ENCODE measurements around the gene PRRG2. TPM values are rescaled to one million over a fixed set of nuclear protein-coding genes. Genes with fewer than 3 reads are reported as not detected.

Gene PRRG2
- total and polyA plus RNA-seq, 10 of the 15 experiments (the other 5 are each of a cell fraction or from before 2014, with no cell fraction given), result 0.09 to 2.1 (median 0.86) TPM

DNA sequence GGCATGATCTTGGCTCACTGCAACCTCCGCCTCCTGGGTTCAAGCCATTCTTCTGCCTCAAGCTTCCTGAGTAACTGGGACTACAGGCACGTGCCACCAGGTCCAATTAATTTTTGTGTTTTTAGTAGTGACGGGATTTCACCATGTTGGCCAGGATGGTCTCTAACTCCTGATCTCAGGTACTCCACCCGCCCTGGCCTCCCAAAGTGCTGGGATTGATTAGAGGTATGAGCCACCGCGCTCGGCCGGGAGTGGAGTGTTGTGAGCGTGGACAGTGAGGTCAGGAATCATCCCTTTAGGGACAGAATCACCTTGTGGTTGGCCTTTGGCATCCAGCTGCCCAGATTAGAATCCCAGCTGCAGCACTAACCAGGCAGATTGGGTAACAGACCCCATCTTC lies 48.5 kb downstream of the PRRG2 start:
- no peak for FAIRE-seq
- H3K27ac ChIP-seq (ENCODE audit: control insufficient read depth, insufficient read depth), result no peak overlapping the region
- ChIA-PET RAD21 (ENCODE audit: unreplicated experiment) (interaction anchor here (1.4 kb wide), 1 partner anchor 11 kb away, joined by 5 read pairs; the partner anchor contains the start of gene RRAS), SMC1A (ENCODE audit: uncharacterized antibody, unreplicated experiment) (interaction anchor here (0.7 kb wide), 1 partner anchor 49 kb away, joined by 3 read pairs; no protein-coding TSS in a partner anchor), POLR2A (interaction anchor here (0.8 kb wide), 1 partner anchor 46 kb away, joined by 7 read pairs; no protein-coding TSS in a partner anchor), CTCF (no interaction called here)
- no peak overlapping the region for H2AFZ ChIP-seq (ENCODE audit: control insufficient read depth, low read depth, low read length)
- in situ Hi-C loops (cut with MboI) (no loop called here), intact Hi-C loops (cut with micrococcal nuclease; ENCODE audit: unreplicated experiment) (no loop called here)
- no peaks in the 10 kb centered on the region for H3K4me1 ChIP-seq (ENCODE audit: control insufficient read depth, insufficient read depth, low read length)
- no peak overlapping the region for H3K4me3 ChIP-seq
- no peak overlapping the region for H3K9ac ChIP-seq (ENCODE audit: control insufficient read depth, insufficient read depth, low read length)
- no peak for ATAC-seq
- no peaks in the 10 kb centered on the region for H3K27me3 ChIP-seq (replicated peaks in 1 of 2; ENCODE audit: control insufficient read depth in 2 of 2, insufficient read depth in 2 of 2, low read length in 1 of 2)
- BruUV-seq (replicated peaks), result no TSS peak
- no peaks in the 10 kb centered on the region for H4K20me1 ChIP-seq (ENCODE audit: control insufficient read depth, insufficient read depth)
- peaks cover 2 to 6% of the 10 kb centered on the region in 2 experiments; a peak in 2 of 4 replicates for H3K36me3 ChIP-seq (ENCODE audit: control insufficient read depth in 2 of 2, insufficient read depth in 2 of 2, low read length in 1 of 2)
- no peak for DNase-seq (ENCODE audit: low read depth, low spot score)
- no peaks in the 10 kb centered on the region for H3K79me2 ChIP-seq (ENCODE audit: control insufficient read depth, insufficient read depth, low read length)
- H3K4me2 ChIP-seq (ENCODE audit: control insufficient read depth, insufficient read depth), result no peak overlapping the region
- WGBS (ENCODE audit: insufficient coverage, insufficient replicate concordance, low lambda C conversion rate, missing lambda C conversion rate), result 100% methylated on average over 9 of the region's 9 CpGs
- H3K9me3 ChIP-seq (replicated peaks; ENCODE audit: control insufficient read depth, insufficient read depth, low read length), result no peaks in the 10 kb centered on the region
- TF ChIP-seq CREM (IDR thresholded peaks at IDR 0.05; ENCODE audit: low read depth), result no peak
- TF ChIP-seq TCF7 (IDR thresholded peaks at IDR 0.05; ENCODE audit: borderline replicate concordance), result no peak

DNA sequence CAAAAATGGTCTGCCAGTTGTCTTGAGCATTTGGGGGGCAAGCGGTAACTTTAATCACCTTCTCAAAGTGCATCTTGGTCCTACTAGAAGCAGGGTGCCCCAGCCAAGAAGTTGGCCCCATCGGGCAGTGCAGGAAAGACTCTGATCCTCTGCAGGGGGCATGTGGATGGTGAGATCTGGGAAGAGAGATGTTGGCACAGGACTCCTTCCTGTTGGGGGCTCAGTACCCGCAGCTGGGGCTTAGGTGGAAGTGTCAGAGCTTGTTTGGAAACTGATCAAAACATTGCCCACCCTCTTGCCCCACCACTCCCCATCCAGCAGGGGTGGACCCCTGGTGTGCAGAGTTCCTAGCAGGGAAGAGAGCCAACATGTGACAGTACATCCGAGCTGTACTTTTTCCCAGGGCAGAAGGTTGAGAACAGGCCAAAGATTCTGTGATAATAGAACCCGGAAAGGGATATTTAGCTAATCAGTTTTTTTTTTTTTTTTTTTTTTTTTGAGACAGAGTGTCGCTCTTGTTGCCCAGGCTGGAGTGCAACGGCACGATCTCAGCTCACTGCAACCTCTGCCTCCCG lies 50.0 kb downstream of the PRRG2 start:
- ChIA-PET POLR2A (interaction anchor here (1.0 to 1.2 kb wide), 3 partner anchors 9 to 148 kb away, joined by 3 read pairs; partner anchors contain the start of genes NOSIP and RRAS), RAD21 (ENCODE audit: unreplicated experiment) (interaction anchor here (1.4 kb wide), 1 partner anchor 9 kb away, joined by 5 read pairs; the partner anchor contains the start of gene RRAS), SMC1A (ENCODE audit: uncharacterized antibody, unreplicated experiment) (no interaction called here), CTCF (interaction anchor here (0.5 to 1.4 kb wide), 3 partner anchors 9 to 50 kb away, joined by 3 to 4 read pairs (median 4); partner anchors contain the start of gene RRAS)
- DNase-seq (ENCODE audit: low read depth, low spot score), result no peak
- no peak for FAIRE-seq
- TSS peak; percentile 54 for BruUV-seq (replicated peaks)
- no peak overlapping the region for H2AFZ ChIP-seq (ENCODE audit: control insufficient read depth, low read depth, low read length)
- H3K4me2 ChIP-seq (ENCODE audit: control insufficient read depth, insufficient read depth), result no peak overlapping the region
- no peak for ATAC-seq
- TF ChIP-seq CBX5 (IDR thresholded peaks at IDR 0.05; ENCODE audit: low read depth), result no peak
- TF ChIP-seq, protein P1, sequence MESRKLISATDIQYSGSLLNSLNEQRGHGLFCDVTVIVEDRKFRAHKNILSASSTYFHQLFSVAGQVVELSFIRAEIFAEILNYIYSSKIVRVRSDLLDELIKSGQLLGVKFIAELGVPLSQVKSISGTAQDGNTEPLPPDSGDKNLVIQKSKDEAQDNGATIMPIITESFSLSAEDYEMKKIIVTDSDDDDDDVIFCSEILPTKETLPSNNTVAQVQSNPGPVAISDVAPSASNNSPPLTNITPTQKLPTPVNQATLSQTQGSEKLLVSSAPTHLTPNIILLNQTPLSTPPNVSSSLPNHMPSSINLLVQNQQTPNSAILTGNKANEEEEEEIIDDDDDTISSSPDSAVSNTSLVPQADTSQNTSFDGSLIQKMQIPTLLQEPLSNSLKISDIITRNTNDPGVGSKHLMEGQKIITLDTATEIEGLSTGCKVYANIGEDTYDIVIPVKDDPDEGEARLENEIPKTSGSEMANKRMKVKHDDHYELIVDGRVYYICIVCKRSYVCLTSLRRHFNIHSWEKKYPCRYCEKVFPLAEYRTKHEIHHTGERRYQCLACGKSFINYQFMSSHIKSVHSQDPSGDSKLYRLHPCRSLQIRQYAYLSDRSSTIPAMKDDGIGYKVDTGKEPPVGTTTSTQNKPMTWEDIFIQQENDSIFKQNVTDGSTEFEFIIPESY (IDR thresholded peaks at IDR 0.05), result no peak
- no peak for TF ChIP-seq POU2F2 (IDR thresholded peaks at IDR 0.05; ENCODE audit: borderline replicate concordance, low read depth, low read length)
- no peak for TF ChIP-seq STAT1 (conservative IDR thresholded peaks at IDR 0.05)
- TF ChIP-seq SPI1 (IDR thresholded peaks at IDR 0.05; ENCODE audit: borderline replicate concordance, insufficient read depth, low read depth, low read length), result no peak
- no peak for TF ChIP-seq CHD2 (IDR thresholded peaks at IDR 0.05; ENCODE audit: borderline replicate concordance, low read depth, low read length)
- no peak for TF ChIP-seq EZH2 (IDR thresholded peaks at IDR 0.05; ENCODE audit: borderline replicate concordance, control insufficient read depth, low read depth, low read length)
- TF ChIP-seq SUZ12 (IDR thresholded peaks at IDR 0.05; ENCODE audit: unreplicated experiment), result no peak
- TF ChIP-seq POLR2AphosphoS5 (IDR thresholded peaks at IDR 0.05; ENCODE audit: low read length), result no peak
- no peak for TF ChIP-seq KLF5 (IDR thresholded peaks at IDR 0.05; ENCODE audit: partially characterized antibody)
- no peak for TF ChIP-seq MEF2B (IDR thresholded peaks at IDR 0.05; ENCODE audit: partially characterized antibody, poor library complexity, severe bottlenecking)
- TF ChIP-seq GATAD2B (conservative IDR thresholded peaks at IDR 0.05; ENCODE audit: low read depth), result no peak
- intact Hi-C loops (cut with micrococcal nuclease; ENCODE audit: unreplicated experiment) (no loop called here), in situ Hi-C loops (cut with MboI) (no loop called here)
- H3K79me2 ChIP-seq (ENCODE audit: control insufficient read depth, insufficient read depth, low read length), result no peaks in the 10 kb centered on the region
- no peaks in the 10 kb centered on the region for H3K9me3 ChIP-seq (replicated peaks; ENCODE audit: control insufficient read depth, insufficient read depth, low read length)
- H3K9ac ChIP-seq (ENCODE audit: control insufficient read depth, insufficient read depth, low read length), result no peak overlapping the region
- H3K27ac ChIP-seq (ENCODE audit: control insufficient read depth, insufficient read depth), result no peak overlapping the region
- no peak overlapping the region for H3K4me3 ChIP-seq
- H3K27me3 ChIP-seq (replicated peaks in 1 of 2; ENCODE audit: control insufficient read depth in 2 of 2, insufficient read depth in 2 of 2, low read length in 1 of 2), result no peaks in the 10 kb centered on the region
- no peaks in the 10 kb centered on the region for H4K20me1 ChIP-seq (ENCODE audit: control insufficient read depth, insufficient read depth)
- no peaks in the 10 kb centered on the region for H3K4me1 ChIP-seq (ENCODE audit: control insufficient read depth, insufficient read depth, low read length)
- H3K36me3 ChIP-seq (ENCODE audit: control insufficient read depth in 2 of 2, insufficient read depth in 2 of 2, low read length in 1 of 2), result peaks cover 1 to 2% of the 10 kb centered on the region in 2 experiments; a peak in 2 of 4 replicates
- 61% methylated on average over 6 of the region's 9 CpGs for WGBS (ENCODE audit: insufficient coverage, insufficient replicate concordance, low lambda C conversion rate, missing lambda C conversion rate)
